Ascending aorta (tissue), 2 donors: ENCODE measurements around the gene FURIN. TPM values are rescaled to one million over a fixed set of nuclear protein-coding genes. Genes with fewer than 3 reads are reported as not detected.
A peak's percentile ranks its signal among the peaks of the same experiment; 100 is the strongest.

Experiments
- DNase-seq, 2 donors: peaks; one replicate each; pipeline ENCODE4 v3.0.0-alpha.2; 2019; ENCODE audit warnings: low spot score in 2 of 2
- H3K27ac ChIP-seq, 2 donors: fragments of 200-600 bp; sonication (generic); one replicate each; pipeline ENCODE4 v1.5.1; 2016 to 2017; ENCODE audit warnings: mild to moderate bottlenecking in 1 of 2
- H3K27me3 ChIP-seq: fragments of 200-600 bp; sonication (generic); one replicate; pipeline ENCODE4 v1.5.1; 2017
- H3K36me3 ChIP-seq, 2 donors: fragments of 200-600 bp; sonication (generic); one replicate each; pipeline ENCODE4 v1.5.1; 2016
- H3K4me1 ChIP-seq, 2 donors: fragments of 200-600 bp; sonication (generic); one replicate each; pipeline ENCODE4 v1.5.1; 2016 to 2017; ENCODE audit warnings: mild to moderate bottlenecking in 1 of 2
- H3K4me3 ChIP-seq, 2 donors: fragments of 200-600 bp; sonication (generic); one replicate each; pipeline ENCODE4 v1.5.1; 2016 to 2017; ENCODE audit warnings: mild to moderate bottlenecking in 1 of 2
- H3K9me3 ChIP-seq, 2 donors: fragments of 200-600 bp; sonication (generic); one replicate each; pipeline ENCODE4 v1.5.1; 2016
- intact Hi-C: fragments of 100-400 bp; cut with DNase I; formaldehyde crosslinking; loops from one replicate; pipeline ENCODE4 v1.15.1; 2023
- total RNA-seq: library from RNA; depleted of rRNA; stranded (reverse); fragments of >200 nt; gene quantifications from one replicate; pipeline ENCODE4 v1.1.0, GENCODE V29; 2016
- TF ChIP-seq, protein P1 (sequence below), 3 experiments: fragments of 200-600 bp in 2 of 3; fragments of 450-650 bp in 1 of 3; sonication (generic) in 2 of 3; IDR thresholded peaks; one replicate each; pipeline ENCODE4 v1.5.1; 2016 to 2019; ENCODE audit warnings: antibody characterized with exemption in 3 of 3, mild to moderate bottlenecking in 1 of 3, moderate library complexity in 1 of 3

The FURIN gene
- total RNA-seq: 86.3 TPM

DNA sequence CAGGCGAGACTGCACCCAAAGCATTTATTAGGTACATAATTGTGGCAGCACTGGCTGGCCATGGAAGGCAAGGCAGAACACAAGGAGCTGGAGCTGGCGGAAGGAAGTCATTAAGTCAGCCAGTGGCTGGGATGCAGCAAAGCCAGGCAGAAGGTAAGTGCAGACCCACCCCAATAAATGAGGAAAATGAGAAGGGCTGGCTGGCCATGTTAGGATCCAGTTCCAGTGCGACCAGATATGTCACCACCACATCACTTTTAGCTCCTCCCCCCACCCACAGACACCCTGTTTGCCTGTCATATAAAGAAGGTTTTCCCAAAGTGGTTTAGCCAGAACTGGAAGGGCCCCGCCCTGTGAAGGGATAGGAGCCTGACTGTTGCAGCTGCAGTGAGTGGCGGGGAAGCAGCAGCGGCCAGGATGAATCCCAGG is at the start of gene FURIN:
FURIN (plus strand) TSS at position 328 of the 429 bp plus-strand sequence. CDS start 7,153 bp downstream, outside the sequence.
- intact Hi-C loops: no loop called here
- Histone ChIP-seq H3K27me3 (no peaks in the 10 kb centered on the region), H3K27ac (peak within 1 kb of the TSS; percentile 91 to 95), H3K9me3 (no peaks in the 10 kb centered on the region), H3K4me3 (no peak within 1 kb of the TSS), H3K36me3 (no peaks in the 10 kb centered on the region), H3K4me1 (peaks cover 8 to 25% of the 10 kb centered on the region in 2 donors)
- TF ChIP-seq, protein P1, sequence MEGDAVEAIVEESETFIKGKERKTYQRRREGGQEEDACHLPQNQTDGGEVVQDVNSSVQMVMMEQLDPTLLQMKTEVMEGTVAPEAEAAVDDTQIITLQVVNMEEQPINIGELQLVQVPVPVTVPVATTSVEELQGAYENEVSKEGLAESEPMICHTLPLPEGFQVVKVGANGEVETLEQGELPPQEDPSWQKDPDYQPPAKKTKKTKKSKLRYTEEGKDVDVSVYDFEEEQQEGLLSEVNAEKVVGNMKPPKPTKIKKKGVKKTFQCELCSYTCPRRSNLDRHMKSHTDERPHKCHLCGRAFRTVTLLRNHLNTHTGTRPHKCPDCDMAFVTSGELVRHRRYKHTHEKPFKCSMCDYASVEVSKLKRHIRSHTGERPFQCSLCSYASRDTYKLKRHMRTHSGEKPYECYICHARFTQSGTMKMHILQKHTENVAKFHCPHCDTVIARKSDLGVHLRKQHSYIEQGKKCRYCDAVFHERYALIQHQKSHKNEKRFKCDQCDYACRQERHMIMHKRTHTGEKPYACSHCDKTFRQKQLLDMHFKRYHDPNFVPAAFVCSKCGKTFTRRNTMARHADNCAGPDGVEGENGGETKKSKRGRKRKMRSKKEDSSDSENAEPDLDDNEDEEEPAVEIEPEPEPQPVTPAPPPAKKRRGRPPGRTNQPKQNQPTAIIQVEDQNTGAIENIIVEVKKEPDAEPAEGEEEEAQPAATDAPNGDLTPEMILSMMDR (IDR thresholded peaks at IDR 0.05): no peak
- DNase-seq: no peak

DNA sequence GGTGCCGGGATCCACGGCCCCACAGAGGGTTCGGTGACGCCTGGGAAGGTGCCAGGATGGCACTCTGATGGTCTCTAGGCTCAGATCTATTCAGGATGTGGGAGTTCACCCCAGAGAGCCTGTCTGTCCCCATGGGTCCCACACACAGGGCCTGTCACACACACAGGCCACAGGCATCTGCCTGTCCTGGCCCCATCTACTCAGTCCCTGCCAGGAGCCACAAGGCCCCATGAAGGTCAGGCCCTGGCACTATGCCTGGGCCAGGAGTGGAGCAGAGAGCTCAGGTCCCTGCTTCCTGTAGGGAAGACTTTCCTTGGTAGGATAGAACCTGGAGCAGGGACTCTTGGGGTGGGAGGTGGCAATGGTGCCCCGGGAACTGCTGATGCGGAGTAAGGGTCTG is 49.0 kb upstream of the FURIN start:
- H3K9me3 ChIP-seq: no peaks in the 10 kb centered on the region
- intact Hi-C loops: no loop called here
- no peaks in the 10 kb centered on the region for H3K4me1 ChIP-seq
- no peak overlapping the region for H3K4me3 ChIP-seq
- H3K36me3 ChIP-seq: no peaks in the 10 kb centered on the region
- no peak for DNase-seq
- H3K27ac ChIP-seq: no peak overlapping the region
- TF ChIP-seq, protein P1 (IDR thresholded peaks at IDR 0.05): no peak
- H3K27me3 ChIP-seq: no peaks in the 10 kb centered on the region

DNA sequence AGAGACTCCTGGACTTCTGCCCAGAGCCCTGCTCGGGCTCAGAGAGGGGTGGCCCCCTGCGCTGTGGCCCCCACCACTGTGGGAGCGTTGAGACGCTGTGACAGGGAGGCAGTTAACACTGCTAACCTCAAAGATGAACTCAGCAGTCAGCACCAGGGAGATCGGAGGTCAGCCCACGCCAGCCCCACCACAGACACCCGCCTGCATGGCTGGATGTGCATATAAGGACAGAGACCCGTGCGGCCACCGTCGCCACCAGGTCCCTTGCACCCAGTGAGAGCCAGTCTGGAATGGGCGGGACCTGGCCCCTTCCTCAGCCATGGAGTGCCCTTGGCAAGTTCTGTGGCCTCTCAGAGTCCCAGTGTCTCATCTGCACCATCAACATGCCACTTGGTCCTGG is 48.5 kb upstream of the FURIN start:
- Histone ChIP-seq H3K36me3 (no peaks in the 10 kb centered on the region), H3K4me3 (no peak overlapping the region), H3K9me3 (no peaks in the 10 kb centered on the region), H3K27ac (no peak overlapping the region), H3K4me1 (no peaks in the 10 kb centered on the region), H3K27me3 (no peaks in the 10 kb centered on the region)
- TF ChIP-seq, protein P1 (IDR thresholded peaks at IDR 0.05): no peak
- DNase-seq: no peak
- intact Hi-C loops: no loop called here

DNA sequence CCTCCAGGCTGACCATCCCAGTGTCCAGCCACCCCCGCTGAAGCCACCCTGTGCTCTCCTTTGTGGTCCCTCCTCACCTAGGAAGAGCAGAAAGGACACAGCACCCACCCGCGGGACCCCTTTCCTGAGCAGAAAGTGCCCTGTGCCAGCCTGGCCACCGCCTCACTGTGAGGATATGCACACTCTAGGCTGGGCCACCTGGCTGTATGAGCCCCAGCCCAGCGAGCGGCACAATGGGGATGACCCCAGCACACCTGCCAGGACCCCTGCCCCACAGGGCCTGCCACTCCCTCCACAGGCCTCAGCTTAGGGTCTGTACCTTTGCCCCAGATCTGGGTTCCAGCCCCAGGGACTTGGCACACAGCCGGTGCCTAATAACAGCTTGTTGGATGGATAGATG is 47.9 kb upstream of the FURIN start:
- DNase-seq: no peak
- Histone ChIP-seq H3K27me3 (no peaks in the 10 kb centered on the region), H3K36me3 (no peaks in the 10 kb centered on the region), H3K9me3 (no peaks in the 10 kb centered on the region), H3K4me3 (no peak overlapping the region), H3K4me1 (no peaks in the 10 kb centered on the region), H3K27ac (no peak overlapping the region)
- TF ChIP-seq, protein P1 (IDR thresholded peaks at IDR 0.05): no peak
- intact Hi-C loops: no loop called here

DNA sequence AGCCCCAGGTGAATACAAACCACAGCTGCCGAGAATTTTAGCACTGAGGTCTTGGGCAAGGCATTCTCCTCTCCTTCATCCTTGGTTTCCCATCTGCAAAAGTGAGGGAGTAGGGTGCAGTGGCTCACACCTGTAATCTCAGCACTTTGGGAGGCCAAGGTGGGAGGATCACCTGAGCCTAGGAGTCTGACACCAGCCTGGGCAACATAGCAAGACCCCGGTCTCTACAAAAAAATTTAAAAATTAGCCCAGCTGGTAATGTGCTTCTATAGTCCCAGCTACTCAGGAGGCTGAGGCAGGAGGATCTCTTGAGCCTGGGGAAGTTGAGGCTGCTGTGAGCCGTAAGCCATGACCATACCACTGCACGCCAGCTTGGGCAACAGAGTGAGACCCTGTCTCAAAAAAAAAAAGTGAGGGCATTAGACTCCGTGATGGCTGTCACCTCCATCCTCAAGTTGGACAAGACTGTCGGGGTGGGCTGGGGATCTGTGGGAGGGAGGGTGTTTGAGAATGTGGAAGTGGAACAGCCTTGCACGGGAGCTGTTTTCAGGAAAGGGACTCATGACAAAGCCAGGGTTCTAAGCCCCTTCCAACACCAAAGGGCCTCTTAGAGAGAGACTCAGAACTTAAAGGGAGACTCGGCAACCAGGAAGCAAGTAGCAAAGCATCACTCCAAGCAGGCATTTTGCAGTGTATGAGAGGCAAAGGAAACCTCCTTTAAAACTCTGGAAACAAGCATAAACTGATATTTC is 46.0 kb upstream of the FURIN start:
- H3K36me3 ChIP-seq: no peaks in the 10 kb centered on the region
- no peak overlapping the region for H3K4me3 ChIP-seq
- TF ChIP-seq, protein P1 (IDR thresholded peaks at IDR 0.05): no peak
- H3K9me3 ChIP-seq: no peaks in the 10 kb centered on the region
- H3K27ac ChIP-seq: no peak overlapping the region
- intact Hi-C loops: no loop called here
- H3K27me3 ChIP-seq: no peaks in the 10 kb centered on the region
- no peaks in the 10 kb centered on the region for H3K4me1 ChIP-seq
- DNase-seq: no peak
